Suprapubic skin (tissue), 4 donors: ENCODE data around the gene MCC. TPM values are rescaled to one million over a fixed set of nuclear protein-coding genes. Genes with fewer than 3 reads are reported as not detected.

Experiments used
- DNase-seq, 2 donors: peaks; one replicate each; pipeline ENCODE4 v3.0.0-alpha.2; 2019; ENCODE audit warnings: low spot score in 2 of 2
- H3K27ac ChIP-seq: fragments of 200-600 bp; sonication (generic); one replicate; pipeline ENCODE4 v1.5.1; 2019
- H3K27me3 ChIP-seq: fragments of 200-600 bp; sonication (generic); one replicate; pipeline ENCODE4 v1.5.1; 2019
- H3K36me3 ChIP-seq: fragments of 200-600 bp; sonication (generic); one replicate; pipeline ENCODE4 v1.5.1; 2019
- H3K4me1 ChIP-seq: fragments of 200-600 bp; sonication (generic); one replicate; pipeline ENCODE4 v1.5.1; 2019
- H3K4me3 ChIP-seq: fragments of 200-600 bp; sonication (generic); one replicate; pipeline ENCODE4 v1.5.1; 2019; ENCODE audit warnings: mild to moderate bottlenecking
- H3K9me3 ChIP-seq: fragments of 200-600 bp; sonication (generic); one replicate; pipeline ENCODE4 v1.5.1; 2019
- CTCF ChIP-seq, 2 donors: fragments of 200-600 bp in 1 of 2; fragments of 450-650 bp in 1 of 2; sonication (generic) in 1 of 2; IDR thresholded peaks; one replicate each; pipeline ENCODE4 v1.5.1; 2016 to 2019; ENCODE audit warnings: antibody characterized with exemption in 2 of 2, mild to moderate bottlenecking in 1 of 2, moderate library complexity in 1 of 2
- EP300 ChIP-seq: sonication (generic); formaldehyde crosslinking; IDR thresholded peaks from one replicate; pipeline ENCODE4 v1.6.1; 2017; ENCODE audit warnings: antibody characterized with exemption
- POLR2A ChIP-seq, 2 donors: fragments of 450-650 bp; IDR thresholded peaks; one replicate each; pipeline ENCODE4 v1.6.1; 2017; ENCODE audit warnings: antibody characterized with exemption in 2 of 2, mild to moderate bottlenecking in 2 of 2, moderate library complexity in 2 of 2
- POLR2AphosphoS5 ChIP-seq, 3 donors: sonication (generic); formaldehyde crosslinking; IDR thresholded peaks; one replicate each; pipeline ENCODE4 v1.6.1; 2017; ENCODE audit warnings: antibody characterized with exemption in 3 of 3
- WGBS: methylation state at CpG from one replicate; pipeline ENCODE4 v1.1.5; 2018; 5-methylcytosine and 5-hydroxymethylcytosine counted together
- total RNA-seq, 4 donors: library from RNA; depleted of rRNA; stranded (reverse); fragments of >200 nt; gene quantifications; one replicate each; pipeline ENCODE4 v1.1.0, GENCODE V29; 2016

Gene MCC
- total RNA-seq, 4 donors from 2014 or later: 67.7 to 105 (median 86.6) TPM

DNA sequence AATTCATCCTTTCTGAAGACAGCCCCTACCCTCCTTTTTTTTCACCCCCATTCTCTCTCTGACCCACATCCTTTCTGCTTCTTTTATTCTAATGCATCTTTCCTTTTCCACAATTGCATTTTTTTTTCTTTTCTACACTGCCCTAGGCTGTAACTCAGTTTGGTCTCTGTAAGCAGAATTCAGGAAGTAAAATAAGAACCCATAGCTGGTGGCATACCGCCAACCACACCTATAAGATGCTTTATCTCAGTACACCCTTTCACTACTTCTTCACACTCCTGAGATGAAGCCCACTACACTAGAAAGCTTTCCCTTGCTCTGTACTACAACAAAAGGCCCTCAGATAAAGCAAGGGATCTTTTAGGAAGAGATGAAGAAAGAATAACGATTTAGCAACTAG lies 37.3 kb downstream of the MCC start:
- H3K36me3 ChIP-seq: no peaks in the 10 kb centered on the region
- DNase-seq: no peak
- no peaks in the 10 kb centered on the region for H3K4me1 ChIP-seq
- H3K9me3 ChIP-seq: no peaks in the 10 kb centered on the region
- H3K27me3 ChIP-seq: no peaks in the 10 kb centered on the region
- TF ChIP-seq CTCF (IDR thresholded peaks at IDR 0.05): no peak
- no peak for TF ChIP-seq EP300
- no peak for TF ChIP-seq POLR2A (IDR thresholded peaks at IDR 0.05)
- no peak for TF ChIP-seq POLR2AphosphoS5 (IDR thresholded peaks at IDR 0.05)
- no peak overlapping the region for H3K4me3 ChIP-seq
- 15% methylated on average over 2 of the region's 2 CpGs for WGBS
- no peak overlapping the region for H3K27ac ChIP-seq

GRCh38 chr5:113450462-113450861 lies 37.8 kb downstream of the MCC start:
- Histone ChIP-seq H3K9me3 (no peaks in the 10 kb centered on the region), H3K27me3 (no peaks in the 10 kb centered on the region), H3K27ac (no peak overlapping the region), H3K36me3 (no peaks in the 10 kb centered on the region), H3K4me1 (no peaks in the 10 kb centered on the region), H3K4me3 (no peak overlapping the region)
- 70% methylated on average over 2 of the region's 2 CpGs for WGBS
- no peak for DNase-seq
- TF ChIP-seq POLR2AphosphoS5 (IDR thresholded peaks at IDR 0.05): no peak
- no peak for TF ChIP-seq EP300
- no peak for TF ChIP-seq CTCF (IDR thresholded peaks at IDR 0.05)
- TF ChIP-seq POLR2A (IDR thresholded peaks at IDR 0.05): no peak

DNA sequence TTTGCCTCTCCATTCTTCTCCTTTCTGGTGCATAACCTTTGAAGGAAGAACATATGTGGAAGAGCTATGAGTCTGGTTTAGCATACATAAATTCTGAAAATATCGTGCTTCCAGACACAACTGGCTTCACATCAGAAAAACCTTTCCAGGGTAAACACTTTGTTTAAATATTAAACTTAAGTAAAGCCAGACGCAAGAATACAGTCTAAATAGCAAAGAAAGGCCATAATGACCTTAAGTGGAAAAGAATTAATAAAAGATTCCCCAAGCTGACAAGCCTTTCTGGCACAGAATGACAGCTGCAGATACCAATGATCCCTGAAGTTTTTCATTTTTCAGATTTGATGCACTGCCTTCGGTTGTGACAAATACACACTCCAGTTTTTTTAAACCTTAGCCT lies 40.0 kb downstream of the MCC start:
- 55% methylated on average over 3 of the region's 3 CpGs for WGBS
- no peak for DNase-seq
- Histone ChIP-seq H3K4me3 (no peak overlapping the region), H3K9me3 (no peaks in the 10 kb centered on the region), H3K27me3 (no peaks in the 10 kb centered on the region), H3K27ac (no peak overlapping the region), H3K4me1 (no peaks in the 10 kb centered on the region), H3K36me3 (no peaks in the 10 kb centered on the region)
- TF ChIP-seq EP300 (no peak), POLR2A (IDR thresholded peaks at IDR 0.05) (no peak)

DNA sequence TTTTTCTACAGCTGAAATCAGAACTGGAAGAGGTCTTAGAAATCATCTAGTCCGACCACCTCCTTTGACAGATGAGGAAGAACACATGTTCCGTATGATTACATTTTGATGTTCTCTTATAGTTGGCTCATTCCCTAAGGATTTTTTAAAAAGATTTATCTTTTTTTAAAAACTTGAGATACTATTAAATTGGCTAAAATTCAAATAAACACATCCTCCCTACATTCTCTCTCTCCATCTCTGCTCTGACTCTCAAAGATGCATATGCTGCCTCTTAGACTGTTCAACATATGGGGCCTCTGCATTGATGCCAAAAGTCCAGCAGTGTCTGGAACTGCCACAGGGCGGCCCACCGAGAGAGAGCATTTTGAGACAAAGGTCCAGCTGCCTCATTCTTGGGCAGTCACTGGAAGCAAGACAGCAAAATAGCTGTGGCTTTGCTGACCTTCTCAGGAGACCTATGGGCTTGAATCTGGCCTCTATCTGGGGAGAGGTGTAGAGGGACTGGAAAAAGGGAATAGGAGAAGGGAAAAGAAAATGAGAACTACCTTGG lies 40.7 kb downstream of the MCC start:
- no peaks in the 10 kb centered on the region for H3K4me1 ChIP-seq
- no peak overlapping the region for H3K4me3 ChIP-seq
- no peak for TF ChIP-seq CTCF (IDR thresholded peaks at IDR 0.05)
- TF ChIP-seq POLR2A (IDR thresholded peaks at IDR 0.05): no peak
- no peak for TF ChIP-seq POLR2AphosphoS5 (IDR thresholded peaks at IDR 0.05)
- H3K36me3 ChIP-seq: no peaks in the 10 kb centered on the region
- no peak overlapping the region for H3K27ac ChIP-seq
- DNase-seq: no peak
- no peaks in the 10 kb centered on the region for H3K27me3 ChIP-seq
- WGBS: 79% methylated on average over 4 of the region's 4 CpGs
- no peaks in the 10 kb centered on the region for H3K9me3 ChIP-seq

GRCh38 chr5:113446358-113446927 lies 41.8 kb downstream of the MCC start:
- H3K27me3 ChIP-seq: no peaks in the 10 kb centered on the region
- no peaks in the 10 kb centered on the region for H3K9me3 ChIP-seq
- 57% methylated on average over 2 of the region's 2 CpGs for WGBS
- H3K4me1 ChIP-seq: no peaks in the 10 kb centered on the region
- H3K27ac ChIP-seq: no peak overlapping the region
- TF ChIP-seq POLR2AphosphoS5 (IDR thresholded peaks at IDR 0.05): no peak
- TF ChIP-seq EP300: no peak
- TF ChIP-seq POLR2A (IDR thresholded peaks at IDR 0.05): no peak
- TF ChIP-seq CTCF (IDR thresholded peaks at IDR 0.05): no peak
- no peak for DNase-seq
- H3K4me3 ChIP-seq: no peak overlapping the region
- no peaks in the 10 kb centered on the region for H3K36me3 ChIP-seq

DNA sequence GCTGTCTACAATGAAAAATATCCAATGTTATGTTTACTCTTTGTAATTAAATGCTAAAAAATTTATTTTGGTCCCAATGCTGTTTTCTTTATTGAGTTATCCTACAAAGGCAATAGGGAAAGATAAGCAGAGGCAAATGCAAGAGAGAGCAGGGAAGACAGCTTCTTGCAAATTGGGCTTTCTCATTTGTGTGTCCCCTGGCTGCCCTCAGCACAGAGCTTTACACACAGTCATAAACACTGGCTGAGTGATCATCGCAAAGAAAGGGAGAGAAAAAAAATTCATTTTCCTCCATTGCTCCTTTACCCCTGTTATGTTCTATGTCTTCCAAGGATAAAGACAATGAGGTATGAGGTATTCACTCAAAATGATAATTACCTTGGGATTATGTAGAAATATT lies 51.1 kb downstream of the MCC start:
- WGBS: 53% methylated on average over 1 of the region's 1 CpG

More for the DNA sequence above, 51.1 kb downstream of the MCC start:
- H3K36me3 ChIP-seq: no peaks in the 10 kb centered on the region
- no peaks in the 10 kb centered on the region for H3K9me3 ChIP-seq
- H3K4me3 ChIP-seq: no peak overlapping the region
- H3K27ac ChIP-seq: no peak overlapping the region
- TF ChIP-seq POLR2AphosphoS5 (IDR thresholded peaks at IDR 0.05) (no peak), POLR2A (IDR thresholded peaks at IDR 0.05) (no peak), CTCF (IDR thresholded peaks at IDR 0.05) (no peak), EP300 (no peak)
- H3K4me1 ChIP-seq: no peaks in the 10 kb centered on the region
- DNase-seq: no peak
- no peaks in the 10 kb centered on the region for H3K27me3 ChIP-seq
